PC-9 (cell line): ENCODE data around the gene GFM1. TPM values are rescaled to one million over a fixed set of nuclear protein-coding genes. Genes with fewer than 3 reads are reported as not detected.

ENCODE experiments used
- BruUV-seq: library from RNA; stranded (reverse); fragments of 400-500 nt; replicated peaks from 2 replicates; lab custom pipeline; 2021; lab: Mats Ljungman, UMichigan
- CTCF ChIA-PET: fragments of 300-600 bp; sonication (Branson Sonifier 250); formaldehyde crosslinking; loops from one replicate; lab custom pipeline; 2022; ENCODE audit warnings: antibody characterized with exemption; lab: Charles Lee
- POLR2A ChIA-PET: fragments of 300-600 bp; sonication (Branson Sonifier 250); formaldehyde crosslinking; loops from one replicate; lab custom pipeline; 2022; ENCODE audit warnings: antibody characterized with exemption; ENCODE audit not compliant: unreplicated experiment; lab: Charles Lee
- DNase-seq, 2 experiments: peaks; one replicate each; pipeline versions ENCODE4 v3.0.0 to v3.0.0-alpha.2; 2015 to 2022; ENCODE audit warnings: mixed read lengths in 1 of 2
- H2AFZ ChIP-seq: fragments of 200-600 bp; sonication (generic); 2 replicates; pipeline ENCODE4 v1.8.1; 2017; ENCODE audit warnings: antibody characterized with exemption
- H3F3A ChIP-seq: fragments of 200-600 bp; sonication (generic); 2 replicates; pipeline ENCODE4 v1.8.1; 2017; ENCODE audit warnings: antibody characterized with exemption, mild to moderate bottlenecking, low read depth; ENCODE audit not compliant: insufficient read depth
- H3K27ac ChIP-seq: fragments of 200-600 bp; sonication (generic); 2 replicates; pipeline ENCODE4 v1.6.1; 2016; ENCODE audit warnings: mixed run types
- H3K27me3 ChIP-seq: fragments of 200-600 bp; sonication (generic); 2 replicates; pipeline ENCODE4 v1.6.1; 2016; ENCODE audit warnings: low read depth, mixed run types; ENCODE audit not compliant: insufficient read depth
- H3K36me3 ChIP-seq: fragments of 200-600 bp; sonication (generic); 2 replicates; pipeline ENCODE4 v1.6.1; 2016; ENCODE audit warnings: low read depth, mixed run types
- H3K4me1 ChIP-seq: fragments of 200-600 bp; sonication (generic); replicated peaks from 2 replicates; pipeline ENCODE4 v1.6.1; 2016; ENCODE audit warnings: mixed run types; ENCODE audit not compliant: insufficient read depth
- H3K4me2 ChIP-seq: fragments of 200-600 bp; sonication (generic); 2 replicates; pipeline ENCODE4 v1.6.1; 2017; ENCODE audit warnings: mixed run types
- H3K4me3 ChIP-seq: fragments of 200-600 bp; sonication (generic); 2 replicates; pipeline ENCODE4 v1.6.1; 2016; ENCODE audit warnings: mixed run types
- H3K79me2 ChIP-seq: fragments of 200-600 bp; sonication (generic); 2 replicates; pipeline ENCODE4 v1.6.1; 2017; ENCODE audit warnings: low read depth, mixed run types
- H3K9me2 ChIP-seq: fragments of 200-600 bp; sonication (generic); 2 replicates; pipeline ENCODE4 v1.8.1; 2017; ENCODE audit warnings: mild to moderate bottlenecking; ENCODE audit not compliant: insufficient read depth
- H3K9me3 ChIP-seq: fragments of 200-600 bp; sonication (generic); 2 replicates; pipeline ENCODE4 v1.8.1; 2016; ENCODE audit warnings: low read depth; ENCODE audit not compliant: insufficient read depth
- H4K20me1 ChIP-seq: fragments of 200-600 bp; sonication (generic); 2 replicates; pipeline ENCODE4 v1.8.1; 2017; ENCODE audit not compliant: insufficient read depth
- EZH2 ChIP-seq: fragments of 200-600 bp; sonication (generic); IDR thresholded peaks from 2 replicates; pipeline ENCODE4 v1.8.0; 2017; ENCODE audit warnings: antibody characterized with exemption, low read depth
- intact Hi-C: fragments of 100-400 bp; cut with micrococcal nuclease; formaldehyde crosslinking; loops from one replicate; pipeline ENCODE4 v1.10.0; 2022; ENCODE audit not compliant: unreplicated experiment
- total RNA-seq: library from RNA; stranded (reverse); gene quantifications from 2 replicates; pipeline ENCODE4 v1.2.3, GENCODE V29; 2021
- TF ChIP-seq, protein P1 (sequence below): fragments of 200-600 bp; sonication (generic); conservative IDR thresholded peaks from 2 replicates; pipeline ENCODE4 v1.6.1; 2017; ENCODE audit warnings: mixed run types, antibody characterized with exemption, mild to moderate bottlenecking, moderate library complexity

The GFM1 gene
- total RNA-seq, 1 experiment from 2014 or later = 43.0 TPM

- CTCF ChIA-PET = no interaction called here
- no peak overlapping the region for H2AFZ ChIP-seq
- H3K4me3 ChIP-seq = no peak overlapping the region
- H3K27me3 ChIP-seq = no peaks in the 10 kb centered on the region
- H3K4me2 ChIP-seq = no peak overlapping the region
- BruUV-seq = no TSS peak
- no peaks in the 10 kb centered on the region for H3K9me3 ChIP-seq
- intact Hi-C loops = no loop called here
- H4K20me1 ChIP-seq = no peaks in the 10 kb centered on the region
- peaks cover 37% of the 10 kb centered on the region for H3F3A ChIP-seq
- no peaks in the 10 kb centered on the region for H3K9me2 ChIP-seq
- H3K79me2 ChIP-seq = no peaks in the 10 kb centered on the region
- TF ChIP-seq EZH2 = no peak
- TF ChIP-seq, protein P1, sequence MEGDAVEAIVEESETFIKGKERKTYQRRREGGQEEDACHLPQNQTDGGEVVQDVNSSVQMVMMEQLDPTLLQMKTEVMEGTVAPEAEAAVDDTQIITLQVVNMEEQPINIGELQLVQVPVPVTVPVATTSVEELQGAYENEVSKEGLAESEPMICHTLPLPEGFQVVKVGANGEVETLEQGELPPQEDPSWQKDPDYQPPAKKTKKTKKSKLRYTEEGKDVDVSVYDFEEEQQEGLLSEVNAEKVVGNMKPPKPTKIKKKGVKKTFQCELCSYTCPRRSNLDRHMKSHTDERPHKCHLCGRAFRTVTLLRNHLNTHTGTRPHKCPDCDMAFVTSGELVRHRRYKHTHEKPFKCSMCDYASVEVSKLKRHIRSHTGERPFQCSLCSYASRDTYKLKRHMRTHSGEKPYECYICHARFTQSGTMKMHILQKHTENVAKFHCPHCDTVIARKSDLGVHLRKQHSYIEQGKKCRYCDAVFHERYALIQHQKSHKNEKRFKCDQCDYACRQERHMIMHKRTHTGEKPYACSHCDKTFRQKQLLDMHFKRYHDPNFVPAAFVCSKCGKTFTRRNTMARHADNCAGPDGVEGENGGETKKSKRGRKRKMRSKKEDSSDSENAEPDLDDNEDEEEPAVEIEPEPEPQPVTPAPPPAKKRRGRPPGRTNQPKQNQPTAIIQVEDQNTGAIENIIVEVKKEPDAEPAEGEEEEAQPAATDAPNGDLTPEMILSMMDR = no peak
- POLR2A ChIA-PET = no interaction called here
- no peak for DNase-seq
- H3K4me1 ChIP-seq = no peaks in the 10 kb centered on the region
- H3K36me3 ChIP-seq = peaks cover 44% of the 10 kb centered on the region
- no peak overlapping the region for H3K27ac ChIP-seq
Observed at GRCh38 chr3:158700559-158700958, 56.2 kb downstream of the GFM1 start.

DNA sequence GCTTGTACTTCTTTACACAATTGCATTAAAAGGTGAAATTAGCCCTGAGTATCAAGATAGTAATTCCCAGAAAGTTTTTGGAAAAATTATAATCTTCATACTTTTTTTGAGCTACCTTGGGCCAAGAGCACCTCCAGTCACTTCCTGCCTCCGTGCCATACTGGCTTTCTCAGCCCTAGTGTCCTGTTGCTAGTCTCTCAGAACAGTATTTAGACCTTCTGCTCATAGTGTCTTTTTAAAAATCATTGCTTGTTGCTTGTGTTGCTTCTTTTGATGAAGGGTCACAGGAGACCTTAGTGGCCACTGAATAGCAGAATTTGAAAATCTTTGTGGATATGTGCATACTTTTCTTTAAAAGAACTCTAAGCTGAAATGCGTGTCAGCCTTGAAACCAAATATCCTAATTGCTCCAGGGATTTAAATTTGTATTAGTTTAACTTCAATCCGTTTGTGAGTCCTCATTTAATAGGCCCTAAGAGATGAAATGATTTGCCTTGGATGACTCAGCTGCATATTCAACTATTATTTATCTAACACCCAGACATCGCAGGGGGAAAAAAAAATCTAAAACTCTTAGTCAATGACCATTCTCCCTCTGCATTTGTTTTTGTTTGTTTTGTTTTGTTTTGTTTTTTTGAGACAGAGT, 57.2 kb downstream of the GFM1 start:
- ChIA-PET POLR2A (no interaction called here), CTCF (interaction anchor here (0.6 kb wide), 1 partner anchor 22 kb away, joined by 4 read pairs; no protein-coding TSS in a partner anchor)
- no peaks in the 10 kb centered on the region for H3K9me3 ChIP-seq
- no peaks in the 10 kb centered on the region for H3K79me2 ChIP-seq
- H3K4me1 ChIP-seq = no peaks in the 10 kb centered on the region
- intact Hi-C loops = no loop called here
- no peak for TF ChIP-seq EZH2
- TF ChIP-seq, protein P1 = no peak
- no peaks in the 10 kb centered on the region for H4K20me1 ChIP-seq
- H3K4me3 ChIP-seq = no peak overlapping the region
- no peaks in the 10 kb centered on the region for H3K27me3 ChIP-seq
- no peak overlapping the region for H3K27ac ChIP-seq
- peaks cover 33% of the 10 kb centered on the region for H3F3A ChIP-seq
- BruUV-seq = no TSS peak
- H3K9me2 ChIP-seq = no peaks in the 10 kb centered on the region
- no peak overlapping the region for H2AFZ ChIP-seq
- H3K36me3 ChIP-seq = peaks cover 46% of the 10 kb centered on the region
- no peak for DNase-seq
- H3K4me2 ChIP-seq = no peak overlapping the region

GRCh38 chr3:158702815-158703481, 58.6 kb downstream of the GFM1 start:
- no peaks in the 10 kb centered on the region for H3K27me3 ChIP-seq
- CTCF ChIA-PET = no interaction called here
- no peaks in the 10 kb centered on the region for H4K20me1 ChIP-seq
- H3K4me1 ChIP-seq = no peaks in the 10 kb centered on the region
- H3K36me3 ChIP-seq = peaks cover 51% of the 10 kb centered on the region
- H3K79me2 ChIP-seq = no peaks in the 10 kb centered on the region
- intact Hi-C loops = no loop called here
- peaks cover 27% of the 10 kb centered on the region for H3F3A ChIP-seq
- DNase-seq = no peak
- no TSS peak for BruUV-seq
- no peak overlapping the region for H2AFZ ChIP-seq
- no peaks in the 10 kb centered on the region for H3K9me3 ChIP-seq
- POLR2A ChIA-PET = no interaction called here
- H3K27ac ChIP-seq = no peak overlapping the region
- H3K4me2 ChIP-seq = no peak overlapping the region
- H3K9me2 ChIP-seq = no peaks in the 10 kb centered on the region
- TF ChIP-seq, protein P1 = no peak
- no peak for TF ChIP-seq EZH2
- H3K4me3 ChIP-seq = no peak overlapping the region
